Epithelial cell of proximal tubule (primary cell): ENCODE results near the gene PRR22. TPM values are rescaled to one million over a fixed set of nuclear protein-coding genes. Genes with fewer than 3 reads are reported as not detected.

Experiments used
- DNase-seq: peaks from one replicate; pipeline ENCODE4 v3.0.0-alpha.2; 2011; ENCODE audit warnings: low read depth
- H3K4me3 ChIP-seq: 2 replicates; pipeline ENCODE4 v1.5.1; 2011; ENCODE audit warnings: low read depth, mild to moderate bottlenecking, low read length
- CTCF ChIP-seq: conservative IDR thresholded peaks from 2 replicates; pipeline ENCODE4 v1.5.1; 2012; ENCODE audit warnings: low read depth, mild to moderate bottlenecking, low read length
- total RNA-seq: library from RNA; depleted of rRNA; stranded (reverse); fragments of >200 nt; gene quantifications from 2 replicates; pipeline ENCODE4 v1.2.3, GENCODE V29; 2015

Gene PRR22
- total RNA-seq, 1 donor from 2014 or later, result not detected

DNA sequence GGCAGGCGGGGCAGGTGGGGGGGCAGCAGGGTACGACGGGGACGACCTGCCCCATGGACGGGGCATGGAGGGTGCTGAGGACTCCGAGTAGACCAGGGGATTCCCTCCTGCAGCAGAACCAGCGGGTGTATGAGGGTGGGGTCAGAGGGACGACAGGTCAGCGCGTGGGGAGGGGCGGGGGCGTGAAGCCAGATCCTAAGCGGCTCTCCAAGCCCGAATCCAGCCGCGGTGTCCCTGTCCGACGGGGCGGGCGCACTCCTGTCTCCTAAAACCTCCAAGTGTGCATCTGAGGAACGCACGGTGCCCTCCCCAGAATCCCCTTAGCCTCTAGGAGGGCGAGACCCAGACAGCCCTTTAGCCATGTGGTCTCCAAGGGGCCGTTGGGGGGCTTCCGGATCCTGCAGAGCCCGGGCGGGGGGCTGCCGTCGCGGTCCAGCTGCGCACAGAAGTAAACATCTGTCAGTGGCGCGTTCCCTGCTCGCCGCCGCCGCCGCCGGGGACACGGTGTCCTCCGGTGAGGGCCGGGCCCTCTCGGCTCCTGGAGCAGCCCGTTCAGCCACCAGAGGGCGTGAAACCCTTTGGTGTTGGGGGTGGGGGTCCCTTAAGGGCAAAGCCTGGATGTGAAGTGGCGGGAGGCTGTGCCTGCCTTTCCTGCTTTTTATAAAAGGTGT, 21.1 kb upstream of the PRR22 start:
- TF ChIP-seq CTCF, result peak; percentile 82
- peak overlapping the region; percentile 35 for H3K4me3 ChIP-seq
- no peak for DNase-seq

- no peak for TF ChIP-seq CTCF
- DNase-seq, result no peak
- peak within 1 kb of the TSS; percentile 44 for H3K4me3 ChIP-seq
Observed at GRCh38 chr19:5804516-5805461, 20.2 kb upstream of the PRR22 start, which contains the start of gene NRTN. Gene NRTN, plus strand, starts transcription at chr19:5805067. Its CDS starts 19,099 bp downstream, at chr19:5824166.

- H3K4me3 ChIP-seq, result peak overlapping the region; percentile 44
- peak; percentile 95 for TF ChIP-seq CTCF
- DNase-seq, result no peak
Observed at GRCh38 chr19:5803752-5804515, 19.4 kb upstream of the PRR22 start.

- peak overlapping the region; percentile 44 for H3K4me3 ChIP-seq
- TF ChIP-seq CTCF, result no peak
- no peak for DNase-seq
Observed at GRCh38 chr19:5803441-5803751, 18.9 kb upstream of the PRR22 start.

- DNase-seq, result no peak
- H3K4me3 ChIP-seq, result no peak overlapping the region
- TF ChIP-seq CTCF, result no peak
Observed at GRCh38 chr19:5801796-5802619, 17.5 kb upstream of the PRR22 start.
